BJ (cell line): Measurements from ENCODE around the gene CIB4. TPM values are rescaled to one million over a fixed set of nuclear protein-coding genes. Genes with fewer than 3 reads are reported as not detected.

ENCODE experiments used
- CTCF ChIA-PET: fragments of 350-600 bp; formaldehyde crosslinking; extraction: SDS; loops from one replicate; lab custom pipeline; 2021; ENCODE audit warnings: antibody characterized with exemption, inconsistent platforms; lab: Yijun Ruan, JAX
- POLR2A ChIA-PET: fragments of 300-600 bp; sonication (Branson Sonifier 250); formaldehyde crosslinking; extraction: SDS; loops from one replicate; lab custom pipeline; 2021; ENCODE audit warnings: antibody characterized with exemption; lab: Charles Lee
- DNase-seq: peaks from one replicate; pipeline ENCODE4 v3.0.0-alpha.2; 2011; ENCODE audit warnings: low read depth
- H3K27me3 ChIP-seq: 2 replicates; pipeline ENCODE4 v1.6.0; 2011; ENCODE audit warnings: low read length; ENCODE audit not compliant: control insufficient read depth, insufficient read depth
- H3K36me3 ChIP-seq: 2 replicates; pipeline ENCODE4 v1.5.1; 2011; ENCODE audit warnings: low read length; ENCODE audit not compliant: control insufficient read depth, insufficient read depth
- H3K4me3 ChIP-seq: 2 replicates; pipeline ENCODE4 v1.5.1; 2011; ENCODE audit warnings: low read depth, mild to moderate bottlenecking, control low read depth, low read length
- polyA plus RNA-seq: library from polyadenylated mRNA; depleted of rRNA; stranded (reverse); fragments of >200 nt; gene quantifications from 2 replicates; pipeline ENCODE4 v1.2.3, GENCODE V29; 2011
- TF ChIP-seq, protein P1 (sequence below): IDR thresholded peaks from 2 replicates; pipeline ENCODE4 v1.5.1; 2011; ENCODE audit warnings: low read depth, mild to moderate bottlenecking, control low read depth, inconsistent platforms, low read length, moderate library complexity; ENCODE audit not compliant: insufficient read depth

The CIB4 gene
- polyA plus RNA-seq, 1 experiment, result not detected

GRCh38 chr2:26615860-26616705 is 25.1 kb downstream of the CIB4 start:
- Histone ChIP-seq H3K27me3 (peaks cover 41% of the 10 kb centered on the region), H3K36me3 (no peaks in the 10 kb centered on the region), H3K4me3 (no peak overlapping the region)
- no peak for DNase-seq
- TF ChIP-seq, protein P1, sequence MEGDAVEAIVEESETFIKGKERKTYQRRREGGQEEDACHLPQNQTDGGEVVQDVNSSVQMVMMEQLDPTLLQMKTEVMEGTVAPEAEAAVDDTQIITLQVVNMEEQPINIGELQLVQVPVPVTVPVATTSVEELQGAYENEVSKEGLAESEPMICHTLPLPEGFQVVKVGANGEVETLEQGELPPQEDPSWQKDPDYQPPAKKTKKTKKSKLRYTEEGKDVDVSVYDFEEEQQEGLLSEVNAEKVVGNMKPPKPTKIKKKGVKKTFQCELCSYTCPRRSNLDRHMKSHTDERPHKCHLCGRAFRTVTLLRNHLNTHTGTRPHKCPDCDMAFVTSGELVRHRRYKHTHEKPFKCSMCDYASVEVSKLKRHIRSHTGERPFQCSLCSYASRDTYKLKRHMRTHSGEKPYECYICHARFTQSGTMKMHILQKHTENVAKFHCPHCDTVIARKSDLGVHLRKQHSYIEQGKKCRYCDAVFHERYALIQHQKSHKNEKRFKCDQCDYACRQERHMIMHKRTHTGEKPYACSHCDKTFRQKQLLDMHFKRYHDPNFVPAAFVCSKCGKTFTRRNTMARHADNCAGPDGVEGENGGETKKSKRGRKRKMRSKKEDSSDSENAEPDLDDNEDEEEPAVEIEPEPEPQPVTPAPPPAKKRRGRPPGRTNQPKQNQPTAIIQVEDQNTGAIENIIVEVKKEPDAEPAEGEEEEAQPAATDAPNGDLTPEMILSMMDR, result no peak
- ChIA-PET POLR2A (no interaction called here), CTCF (interaction anchor here (3.8 to 15.8 kb wide), 2 partner anchors 10 to 126 kb away, joined by 26 to 552 read pairs; no protein-coding TSS in a partner anchor)

- CTCF ChIA-PET, result interaction anchor here (3.8 to 15.8 kb wide), 2 partner anchors 9 to 126 kb away, joined by 26 to 552 read pairs; no protein-coding TSS in a partner anchor
- Histone ChIP-seq H3K27me3 (peaks cover 43% of the 10 kb centered on the region), H3K36me3 (no peaks in the 10 kb centered on the region), H3K4me3 (no peak overlapping the region)
- no peak for DNase-seq
- TF ChIP-seq, protein P1, result no peak
- POLR2A ChIA-PET, result no interaction called here
Measured at GRCh38 chr2:26615336-26615859, 25.8 kb downstream of the CIB4 start.

DNA sequence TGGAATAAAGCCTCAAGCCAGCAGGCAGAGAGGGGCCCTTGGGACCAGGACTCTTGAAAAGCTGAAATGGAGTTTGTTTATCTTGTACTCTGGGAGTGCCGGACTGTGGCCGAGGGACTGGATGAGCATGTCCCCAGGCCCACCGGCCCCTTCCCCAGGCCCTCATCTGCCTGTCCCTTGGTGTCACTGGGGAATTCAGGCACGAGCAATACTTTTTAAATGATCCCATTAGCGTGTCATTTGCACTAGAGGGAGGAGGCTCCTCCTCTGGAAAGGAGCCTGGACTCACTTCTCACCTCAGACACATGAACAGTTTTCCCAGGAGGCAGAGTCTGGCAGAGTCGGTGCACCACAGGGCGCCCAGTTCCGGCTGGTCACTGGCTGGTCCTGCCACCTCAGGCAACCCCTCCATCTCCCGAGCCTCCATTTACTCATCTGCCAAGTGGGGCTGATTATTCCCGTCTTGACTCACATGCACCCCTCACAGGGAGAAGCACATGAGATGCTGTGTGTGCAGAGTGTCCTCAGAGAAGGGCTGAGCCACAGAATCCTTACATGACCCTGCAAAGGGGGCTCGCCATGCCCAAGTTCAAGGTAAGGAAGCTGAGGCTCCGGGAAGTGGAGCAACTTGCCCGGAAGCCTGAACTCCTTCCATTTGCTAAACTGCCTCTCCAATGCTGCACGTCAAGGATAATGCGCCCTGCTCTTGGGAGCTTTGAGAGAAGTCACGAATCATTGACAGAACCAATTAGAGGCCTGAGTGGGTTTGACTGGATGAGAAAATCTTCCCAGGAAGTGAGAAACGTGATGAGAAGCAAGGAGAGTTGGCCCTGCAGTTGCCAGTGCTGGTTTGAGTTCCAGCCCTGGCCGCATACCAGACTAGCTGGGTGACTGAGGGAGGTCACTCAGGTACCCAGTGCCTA is 26.7 kb downstream of the CIB4 start:
- TF ChIP-seq, protein P1, result no peak
- DNase-seq, result no peak
- no peak overlapping the region for H3K4me3 ChIP-seq
- no peaks in the 10 kb centered on the region for H3K36me3 ChIP-seq
- ChIA-PET CTCF (interaction anchor here (0.9 to 15.8 kb wide), 3 partner anchors 9 to 127 kb away, joined by 4 to 552 read pairs (median 26); no protein-coding TSS in a partner anchor), POLR2A (no interaction called here)
- peaks cover 39% of the 10 kb centered on the region for H3K27me3 ChIP-seq

DNA sequence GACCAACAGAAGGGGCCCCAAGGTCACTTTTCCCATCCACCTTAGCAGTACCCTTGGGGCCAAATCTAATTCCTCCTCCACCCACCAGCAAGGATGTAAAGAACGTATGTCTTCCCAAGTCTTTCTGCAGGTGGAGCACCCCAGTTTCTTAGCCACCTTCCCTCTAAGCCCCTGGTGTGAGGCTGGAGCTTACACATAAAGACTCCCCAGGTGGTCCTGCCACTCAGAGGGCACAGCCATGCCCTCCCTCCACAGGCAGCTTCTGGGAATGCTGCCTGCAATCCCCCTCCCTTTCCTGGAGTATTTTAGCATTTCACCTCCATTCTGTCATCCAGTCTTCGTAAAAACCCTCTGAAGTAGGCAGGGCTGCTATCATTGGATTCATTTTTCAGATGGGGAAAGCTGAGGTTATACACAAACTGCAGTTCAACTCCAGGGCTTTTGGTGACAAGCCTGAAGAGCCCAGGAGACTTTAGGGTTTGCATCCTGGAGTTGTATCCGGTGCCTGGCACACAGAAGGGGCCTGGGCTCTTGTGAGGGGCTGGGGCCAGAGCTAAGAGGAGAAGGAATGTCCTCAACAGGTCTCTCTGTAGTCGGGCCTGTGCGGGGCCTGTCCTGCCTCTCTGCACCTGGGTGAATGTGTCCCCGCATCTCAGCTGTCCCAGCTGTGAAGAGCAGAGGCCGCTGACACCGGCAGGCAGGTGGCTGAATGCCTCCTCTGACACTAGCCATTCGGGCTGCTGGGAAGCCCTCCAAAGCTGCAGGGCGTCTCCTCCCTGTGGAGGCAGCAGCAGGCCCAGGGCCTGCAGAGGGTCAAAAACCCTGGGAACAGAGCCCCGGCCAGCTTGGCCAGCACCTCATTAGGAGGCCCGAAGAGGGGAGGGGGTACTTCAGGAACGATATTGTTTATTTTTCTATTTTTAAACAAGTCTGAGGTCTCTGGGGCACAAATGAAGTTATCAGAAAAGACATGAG is 27.6 kb downstream of the CIB4 start:
- Histone ChIP-seq H3K4me3 (no peak overlapping the region), H3K36me3 (no peaks in the 10 kb centered on the region), H3K27me3 (peaks cover 41% of the 10 kb centered on the region)
- TF ChIP-seq, protein P1, result no peak
- DNase-seq, result no peak
- POLR2A ChIA-PET, result no interaction called here
- CTCF ChIA-PET, result interaction anchor here (0.7 to 15.8 kb wide), 5 partner anchors 8 to 233 kb away, joined by 3 to 552 read pairs (median 4); no protein-coding TSS in a partner anchor
